Pancreas (tissue), 10 donors: ENCODE measurements around the gene AACS. TPM values are rescaled to one million over a fixed set of nuclear protein-coding genes. Genes with fewer than 3 reads are reported as not detected.

ENCODE experiments used
- ATAC-seq, 4 donors: fragments of 200-7000 bp; cut with Tn5 transposase; one replicate each; pipeline versions ENCODE4 v1.8.0 to v1.9.1; 2020; ENCODE audit warnings: mild to moderate bottlenecking in 4 of 4, moderate library complexity in 4 of 4
- DNase-seq, 6 donors: peaks; one replicate each; pipeline ENCODE4 v3.0.0-alpha.2; 2020
- FAIRE-seq: peaks from 2 replicates; lab custom pipeline; 2012; peaks lifted over from hg19 to GRCh38; lab: Jason Lieb, UNC
- H3K27ac ChIP-seq, 4 donors: fragments of 200-600 bp; sonication (generic); 1 replicate in 3 of 4; 2 replicates in 1 of 4; pipeline versions ENCODE4 v1.5.0 to v1.8.0; 2020
- H3K27me3 ChIP-seq, 4 donors: fragments of 200-600 bp; one replicate each; pipeline ENCODE4 v1.8.0; 2021
- H3K36me3 ChIP-seq, 3 donors: fragments of 200-600 bp; sonication (generic) in 1 of 3; one replicate each; pipeline versions ENCODE4 v1.5.0 to v1.8.0; 2020 to 2021
- H3K4me1 ChIP-seq, 3 donors: fragments of 200-600 bp; one replicate each; pipeline ENCODE4 v1.8.0; 2021
- H3K4me3 ChIP-seq, 4 donors: fragments of 200-600 bp; sonication (generic) in 2 of 4; one replicate each; pipeline versions ENCODE4 v1.5.0 to v1.8.0; 2020 to 2021
- H3K9me3 ChIP-seq, 4 donors: fragments of 200-600 bp; one replicate each; pipeline ENCODE4 v1.8.0; 2021
- CTCF ChIP-seq, 4 donors: fragments of 200-600 bp; sonication (generic) in 3 of 4; IDR thresholded peaks; one replicate each; pipeline versions ENCODE4 v1.5.0 to v1.8.0; 2021; ENCODE audit warnings: antibody characterized with exemption in 4 of 4
- WGBS, 2 donors: extraction: QIAGEN DNeasy Blood & Tissue Kit; methylation state at CpG; one replicate each; pipeline ENCODE4 v1.1.7; 2013; 5-methylcytosine and 5-hydroxymethylcytosine counted together
- intact Hi-C, 3 donors: fragments of 100-400 bp; cut with DNase I; formaldehyde crosslinking; loops; one replicate each; pipeline versions ENCODE4 v1.11.1 to v1.14.2; 2022
- polyA plus RNA-seq, 2 donors: library from polyadenylated mRNA; stranded (reverse); fragments of 200-250 nt; gene quantifications; one replicate each; pipeline ENCODE4 v1.2.3, GENCODE V29; 2013
- total RNA-seq, 6 donors: library from RNA; stranded (reverse); fragmentation: NEBNext Ultra II Directional in 4 of 6; extraction: Animal tissue kit (Norgen Biotek cat#: 25700) in 4 of 6; gene quantifications; one replicate each; pipeline versions ENCODE4 v1.2.1 to v1.2.4, GENCODE V29; 2021 to 2023
- donor health status: healthy with polysubstance abuse.
- donor health status: DM: no; HTN: no; CAD: no; lungs with moderate emphysema.
- donor health status: DM: no; HTN: no; CAD: no.
- donor health status: control.
- donor health status: control.
- donor health status: Bipolar disorder and iron deficiency.
- donor health status: DM: yes; HTN: yes; CAD: no.
- donor health status: DM: no; HTN: no; CAD: no.
- donor health status: DM: no; HTN: no; CAD: no.
- donor health status: DM: yes; HTN: yes; CAD: no.

AACS gene
- total and polyA plus RNA-seq, 8 donors, result 11.0 to 21.4 (median 15.5) TPM

- Histone ChIP-seq H3K4me3 (no peak overlapping the region), H3K9me3 (no peaks in the 10 kb centered on the region), H3K27me3 (no peaks in the 10 kb centered on the region), H3K27ac (no peak overlapping the region), H3K36me3 (peaks cover 4 to 24% (median 6%) of the 10 kb centered on the region in 3 donors), H3K4me1 (peaks cover 0 to 5% (median 0%) of the 10 kb centered on the region in 3 donors)
- ATAC-seq (no peak), FAIRE-seq (no peak), DNase-seq (no peak)
- no peak for TF ChIP-seq CTCF (IDR thresholded peaks at IDR 0.05)
- 91 to 95% methylated on average over 7 to 9 of the region's 9 CpGs for WGBS, 2 donors
- intact Hi-C loops, result no loop called here
These were observed 23.8 kb downstream of the AACS start for GRCh38 chr12:125089083-125089482.

- ATAC-seq (no peak), DNase-seq (no peak), FAIRE-seq (no peak)
- WGBS, 2 donors, result 96 to 100% methylated on average over 1 of the region's 1 CpG
- H3K4me3 ChIP-seq, result no peak overlapping the region
- no peaks in the 10 kb centered on the region for H3K9me3 ChIP-seq
- intact Hi-C loops, result no loop called here
- peaks cover 4 to 24% (median 6%) of the 10 kb centered on the region in 3 donors for H3K36me3 ChIP-seq
- TF ChIP-seq CTCF (IDR thresholded peaks at IDR 0.05), result no peak
- no peak overlapping the region for H3K27ac ChIP-seq
- H3K27me3 ChIP-seq, result no peaks in the 10 kb centered on the region
- H3K4me1 ChIP-seq, result peaks cover 0 to 5% (median 0%) of the 10 kb centered on the region in 3 donors
These were observed 24.4 kb downstream of the AACS start for GRCh38 chr12:125089626-125090025.

- peaks cover 0 to 5% (median 0%) of the 10 kb centered on the region in 3 donors for H3K4me1 ChIP-seq
- peaks cover 4 to 18% (median 6%) of the 10 kb centered on the region in 3 donors for H3K36me3 ChIP-seq
- intact Hi-C loops, result no loop called here
- ATAC-seq (no peak), DNase-seq (no peak), FAIRE-seq (no peak)
- H3K27me3 ChIP-seq, result no peaks in the 10 kb centered on the region
- 94 to 95% methylated on average over 3 of the region's 3 CpGs for WGBS, 2 donors
- no peak overlapping the region for H3K27ac ChIP-seq
- TF ChIP-seq CTCF (IDR thresholded peaks at IDR 0.05), result no peak
- no peak overlapping the region for H3K4me3 ChIP-seq
- H3K9me3 ChIP-seq, result no peaks in the 10 kb centered on the region
These were observed 25.2 kb downstream of the AACS start for GRCh38 chr12:125090437-125090836.

GRCh38 chr12:125091401-125091800, 26.2 kb downstream of the AACS start:
- Histone ChIP-seq H3K9me3 (no peaks in the 10 kb centered on the region), H3K4me3 (no peak overlapping the region), H3K36me3 (peaks cover 4 to 15% (median 6%) of the 10 kb centered on the region in 3 donors), H3K27me3 (no peaks in the 10 kb centered on the region), H3K27ac (no peak overlapping the region), H3K4me1 (peaks cover 0 to 5% (median 0%) of the 10 kb centered on the region in 3 donors)
- intact Hi-C loops, result no loop called here
- FAIRE-seq (no peak), DNase-seq (no peak), ATAC-seq (no peak)
- 93 to 95% methylated on average over 18 of the region's 18 CpGs for WGBS, 2 donors
- TF ChIP-seq CTCF (IDR thresholded peaks at IDR 0.05), result no peak

GRCh38 chr12:125092108-125092871, 27.1 kb downstream of the AACS start:
- H3K9me3 ChIP-seq, result no peaks in the 10 kb centered on the region
- peaks cover 0 to 5% (median 0%) of the 10 kb centered on the region in 3 donors for H3K4me1 ChIP-seq
- FAIRE-seq, result no peak
- WGBS, 2 donors, result 87 to 90% methylated on average over 17 of the region's 17 CpGs
- H3K27ac ChIP-seq, result peak overlapping the region in 3 of 4 donors; percentile 22 to 75 (median 50)
- intact Hi-C loops, result no loop called here
- H3K27me3 ChIP-seq, result no peaks in the 10 kb centered on the region
- H3K4me3 ChIP-seq, result no peak overlapping the region
- no peak for TF ChIP-seq CTCF (IDR thresholded peaks at IDR 0.05)
- no peak for DNase-seq
- peaks cover 4 to 11% (median 6%) of the 10 kb centered on the region in 3 donors for H3K36me3 ChIP-seq
- peak in 1 of 4 donors; percentile 11 for ATAC-seq
